Gastroesophageal sphincter (tissue), 4 donors: ENCODE results near the gene LLGL2. TPM values are rescaled to one million over a fixed set of nuclear protein-coding genes. Genes with fewer than 3 reads are reported as not detected.
A peak's percentile ranks its signal among the peaks of the same experiment; 100 is the strongest.

Experiments
- ATAC-seq: fragments of 150-250 bp; one replicate; pipeline ENCODE4 v1.9.1; 2016; ENCODE audit warnings: mild to moderate bottlenecking, moderate library complexity
- H3K27ac ChIP-seq, 4 donors: fragments of 200-600 bp; sonication (generic) in 3 of 4; 1 replicate in 3 of 4; 2 replicates in 1 of 4; pipeline ENCODE4 v1.5.1; 2016 to 2019
- H3K27me3 ChIP-seq: fragments of 200-600 bp; sonication (generic); one replicate; pipeline ENCODE4 v1.5.1; 2019
- H3K36me3 ChIP-seq, 2 donors: fragments of 200-600 bp; sonication (generic); one replicate each; pipeline ENCODE4 v1.5.1; 2019; ENCODE audit warnings: control low read depth in 1 of 2
- H3K4me1 ChIP-seq, 3 donors: fragments of 200-600 bp; sonication (generic); 1 replicate in 2 of 3; 2 replicates in 1 of 3; pipeline ENCODE4 v1.5.1; 2016 to 2019; ENCODE audit warnings: control low read depth in 2 of 3
- H3K4me3 ChIP-seq, 2 donors: fragments of 200-600 bp; sonication (generic); one replicate each; pipeline ENCODE4 v1.5.1; 2019; ENCODE audit warnings: mild to moderate bottlenecking in 1 of 2, moderate library complexity in 1 of 2
- H3K9me3 ChIP-seq, 3 donors: fragments of 200-600 bp; sonication (generic); one replicate each; pipeline ENCODE4 v1.5.1; 2017 to 2019; ENCODE audit warnings: control low read depth in 2 of 3
- EP300 ChIP-seq: sonication (generic); formaldehyde crosslinking; IDR thresholded peaks from one replicate; pipeline ENCODE4 v1.6.1; 2017; ENCODE audit warnings: antibody characterized with exemption, mild to moderate bottlenecking
- POLR2A ChIP-seq, 2 donors: fragments of 450-650 bp; IDR thresholded peaks; one replicate each; pipeline ENCODE4 v1.6.1; 2017; ENCODE audit warnings: antibody characterized with exemption in 2 of 2, mild to moderate bottlenecking in 2 of 2, moderate library complexity in 1 of 2
- POLR2AphosphoS5 ChIP-seq: sonication (generic); formaldehyde crosslinking; IDR thresholded peaks from one replicate; pipeline ENCODE4 v1.6.1; 2017; ENCODE audit warnings: antibody characterized with exemption
- WGBS, 2 donors: methylation state at CpG; one replicate each; pipeline ENCODE4 v1.1.5; 2018; ENCODE audit warnings: low coverage in 1 of 2; 5-methylcytosine and 5-hydroxymethylcytosine counted together
- total RNA-seq, 4 donors: library from RNA; depleted of rRNA; stranded (reverse); fragments of >200 nt; gene quantifications; one replicate each; pipeline ENCODE4 v1.1.0, GENCODE V29; 2016
- TF ChIP-seq, protein P1 (sequence below), 4 experiments: fragments of 200-600 bp in 2 of 4; fragments of 450-650 bp in 2 of 4; sonication (generic) in 1 of 4; IDR thresholded peaks; one replicate each; pipeline ENCODE4 v1.5.1; 2017 to 2019; ENCODE audit warnings: antibody characterized with exemption in 4 of 4, mild to moderate bottlenecking in 2 of 4, moderate library complexity in 2 of 4

The LLGL2 gene
- total RNA-seq, 4 donors from 2014 or later, result 2.3 to 7.9 (median 5.8) TPM

DNA sequence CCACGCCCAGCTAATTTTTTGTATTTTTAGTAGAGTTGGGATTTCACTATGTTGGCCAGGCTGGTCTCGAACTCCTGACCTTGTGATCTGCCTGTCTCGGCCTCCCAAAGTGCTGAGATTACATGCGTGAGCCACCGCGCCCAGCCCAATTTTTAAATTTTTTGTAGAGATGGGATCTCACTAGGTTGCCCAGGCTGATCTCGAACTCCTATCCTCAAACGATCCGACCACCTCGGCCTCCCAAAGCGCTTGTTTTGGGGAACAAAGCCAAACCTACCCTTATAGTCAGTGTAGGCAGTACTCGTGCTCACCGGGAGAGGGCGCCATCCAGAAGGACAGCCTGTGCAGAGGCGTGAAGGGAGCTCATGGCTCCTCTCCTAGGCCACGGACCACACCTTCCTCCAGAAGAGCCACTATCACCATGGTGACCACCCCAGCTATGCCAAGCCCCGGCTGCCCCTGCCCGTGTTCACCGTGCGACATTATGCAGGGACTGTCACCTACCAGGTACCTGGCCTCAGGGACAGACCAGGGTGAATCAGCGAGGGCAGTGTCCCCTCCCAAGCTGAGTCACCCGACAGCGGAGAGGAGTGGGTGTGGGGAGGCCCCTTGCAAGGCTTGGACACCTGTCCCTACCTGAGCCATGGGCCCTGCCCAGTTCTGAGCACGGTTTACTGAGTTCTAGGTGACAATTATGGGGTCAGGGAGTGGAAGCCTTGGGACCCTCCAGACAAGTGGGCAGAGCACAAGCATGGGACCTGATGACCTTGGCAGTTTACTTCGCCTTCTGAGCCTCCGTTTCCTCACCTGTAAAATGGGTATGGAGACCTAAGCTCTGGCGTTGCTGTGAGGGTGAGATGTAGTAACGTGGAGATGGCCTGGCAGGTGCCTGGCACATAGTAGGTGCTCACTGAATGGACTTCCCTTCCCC lies 75.8 kb downstream of the LLGL2 start:
- Histone ChIP-seq H3K27ac (no peak overlapping the region), H3K4me3 (no peak overlapping the region), H3K27me3 (no peaks in the 10 kb centered on the region), H3K4me1 (no peaks in the 10 kb centered on the region), H3K9me3 (no peaks in the 10 kb centered on the region), H3K36me3 (peaks cover 0 to 7% of the 10 kb centered on the region in 2 donors)
- no peak for ATAC-seq
- TF ChIP-seq EP300, result no peak
- no peak for TF ChIP-seq POLR2AphosphoS5
- no peak for TF ChIP-seq POLR2A (IDR thresholded peaks at IDR 0.05)
- TF ChIP-seq, protein P1, sequence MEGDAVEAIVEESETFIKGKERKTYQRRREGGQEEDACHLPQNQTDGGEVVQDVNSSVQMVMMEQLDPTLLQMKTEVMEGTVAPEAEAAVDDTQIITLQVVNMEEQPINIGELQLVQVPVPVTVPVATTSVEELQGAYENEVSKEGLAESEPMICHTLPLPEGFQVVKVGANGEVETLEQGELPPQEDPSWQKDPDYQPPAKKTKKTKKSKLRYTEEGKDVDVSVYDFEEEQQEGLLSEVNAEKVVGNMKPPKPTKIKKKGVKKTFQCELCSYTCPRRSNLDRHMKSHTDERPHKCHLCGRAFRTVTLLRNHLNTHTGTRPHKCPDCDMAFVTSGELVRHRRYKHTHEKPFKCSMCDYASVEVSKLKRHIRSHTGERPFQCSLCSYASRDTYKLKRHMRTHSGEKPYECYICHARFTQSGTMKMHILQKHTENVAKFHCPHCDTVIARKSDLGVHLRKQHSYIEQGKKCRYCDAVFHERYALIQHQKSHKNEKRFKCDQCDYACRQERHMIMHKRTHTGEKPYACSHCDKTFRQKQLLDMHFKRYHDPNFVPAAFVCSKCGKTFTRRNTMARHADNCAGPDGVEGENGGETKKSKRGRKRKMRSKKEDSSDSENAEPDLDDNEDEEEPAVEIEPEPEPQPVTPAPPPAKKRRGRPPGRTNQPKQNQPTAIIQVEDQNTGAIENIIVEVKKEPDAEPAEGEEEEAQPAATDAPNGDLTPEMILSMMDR (IDR thresholded peaks at IDR 0.05), result peak in 3 of 4 experiments; percentile 25 to 61 (median 26)
- 57 to 82% methylated on average over 6 to 10 of the region's 28 CpGs for WGBS, 2 donors

DNA sequence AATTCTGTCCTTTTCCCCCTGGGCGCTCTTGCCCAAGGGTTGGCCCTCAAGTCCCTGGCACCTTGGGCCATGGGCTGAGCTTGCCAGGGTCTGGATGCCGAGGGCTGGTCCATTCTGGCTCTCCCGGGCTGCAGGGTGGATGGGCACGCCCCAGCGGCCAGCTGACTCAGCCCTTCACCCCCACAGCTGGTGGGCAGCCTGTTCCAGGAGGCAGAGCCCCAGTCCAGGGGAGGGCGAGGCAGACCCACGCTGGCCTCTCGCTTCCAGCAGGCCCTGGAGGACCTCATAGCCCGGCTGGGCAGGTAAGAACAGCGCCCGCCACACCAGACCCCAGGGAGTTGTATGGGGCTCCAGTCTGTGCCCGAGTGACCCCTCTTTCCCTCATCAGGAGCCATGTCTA lies 77.1 kb downstream of the LLGL2 start:
- no peaks in the 10 kb centered on the region for H3K9me3 ChIP-seq
- no peak overlapping the region for H3K27ac ChIP-seq
- ATAC-seq, result no peak
- H3K36me3 ChIP-seq, result peaks cover 0 to 13% of the 10 kb centered on the region in 2 donors
- WGBS, 2 donors, result no CpG with 5 or more reads among the region's 12 CpGs
- no peak overlapping the region for H3K4me3 ChIP-seq
- no peaks in the 10 kb centered on the region for H3K4me1 ChIP-seq
- TF ChIP-seq POLR2A (IDR thresholded peaks at IDR 0.05) (no peak), POLR2AphosphoS5 (no peak)
- TF ChIP-seq, protein P1 (IDR thresholded peaks at IDR 0.05), result no peak
- no peaks in the 10 kb centered on the region for H3K27me3 ChIP-seq

DNA sequence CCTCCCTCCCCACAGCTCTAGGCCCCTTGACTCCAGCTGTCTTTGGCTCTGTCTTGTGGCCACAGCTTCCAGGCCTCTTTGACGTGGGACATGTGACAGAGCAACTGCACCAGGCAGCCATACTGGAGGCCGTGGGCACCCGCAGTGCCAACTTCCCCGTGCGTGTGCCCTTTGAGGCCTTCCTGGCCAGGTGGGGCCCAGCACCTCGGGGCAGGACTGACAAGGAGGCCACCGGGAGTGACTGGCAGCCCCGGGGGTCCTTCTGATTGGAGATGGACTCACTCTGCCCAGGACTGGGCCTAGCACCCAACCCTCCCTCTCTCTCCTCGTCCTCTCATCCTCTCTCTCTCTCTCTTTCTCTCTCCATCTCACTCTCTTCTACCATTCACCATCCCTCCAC lies 77.6 kb downstream of the LLGL2 start:
- Histone ChIP-seq H3K27me3 (no peaks in the 10 kb centered on the region), H3K27ac (no peak overlapping the region), H3K4me1 (no peaks in the 10 kb centered on the region), H3K36me3 (peaks cover 0 to 13% of the 10 kb centered on the region in 2 donors), H3K9me3 (no peaks in the 10 kb centered on the region), H3K4me3 (no peak overlapping the region)
- WGBS, 2 donors, result 70 to 92% methylated on average over 2 to 6 of the region's 9 CpGs
- TF ChIP-seq POLR2AphosphoS5 (no peak), EP300 (no peak), POLR2A (IDR thresholded peaks at IDR 0.05) (no peak)
- TF ChIP-seq, protein P1 (IDR thresholded peaks at IDR 0.05), result no peak
- no peak for ATAC-seq

DNA sequence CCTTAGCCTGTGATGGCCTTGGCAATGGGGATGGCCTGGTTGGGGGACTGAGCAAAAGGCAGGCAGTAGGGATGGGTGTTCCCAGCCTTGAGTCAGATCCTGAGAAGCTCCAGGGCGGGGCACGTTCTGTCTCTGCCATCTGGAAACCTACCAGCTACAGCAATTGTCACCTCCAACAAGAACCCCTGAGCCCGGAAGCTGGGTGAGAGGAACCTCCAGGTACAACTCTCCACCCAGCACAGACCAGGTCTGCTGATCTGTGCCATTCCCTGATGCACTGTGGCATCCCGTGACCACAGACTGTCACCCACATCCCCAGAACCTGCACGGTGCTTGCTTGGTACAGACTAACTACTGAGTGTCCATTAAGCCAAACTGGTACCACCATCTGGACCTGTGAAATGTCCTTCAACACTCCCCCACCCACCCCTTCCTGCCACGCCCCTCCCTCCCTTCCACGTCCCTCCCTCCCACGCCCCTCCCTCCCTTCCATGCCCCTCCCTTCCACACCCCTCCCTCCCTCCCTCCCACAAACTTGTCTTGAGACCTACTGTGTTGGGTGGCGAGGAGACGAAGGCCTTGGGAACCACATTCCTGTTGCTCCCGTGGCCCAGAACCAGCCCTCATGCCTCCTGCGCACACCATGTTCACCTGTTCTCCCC lies 78.7 kb downstream of the LLGL2 start:
- no peaks in the 10 kb centered on the region for H3K27me3 ChIP-seq
- no peaks in the 10 kb centered on the region for H3K4me1 ChIP-seq
- TF ChIP-seq POLR2AphosphoS5 (no peak), EP300 (no peak), POLR2A (IDR thresholded peaks at IDR 0.05) (no peak)
- TF ChIP-seq, protein P1 (IDR thresholded peaks at IDR 0.05), result no peak
- peak; percentile 33 for ATAC-seq
- H3K27ac ChIP-seq, result no peak overlapping the region
- peaks cover 0 to 17% of the 10 kb centered on the region in 2 donors for H3K36me3 ChIP-seq
- WGBS, 2 donors, result 59% methylated on average over 4 of the region's 12 CpGs; no CpG with 5 or more reads in 1 of the 2 donors
- no peak overlapping the region for H3K4me3 ChIP-seq
- H3K9me3 ChIP-seq, result no peaks in the 10 kb centered on the region
